OCI-M2 (cell line): ENCODE results near the gene CXorf51A.
"Not testable (repeated sequence)": the region's sequence is repeated elsewhere in the genome, so short reads cannot be mapped to it uniquely, and the experiment has no call there.

ENCODE experiments used
- DNase-seq: peaks from one replicate; lab custom pipeline; 2025; ENCODE audit not compliant: unreplicated experiment; lab: John Stamatoyannopoulos, UW

The CXorf51A gene

DNA sequence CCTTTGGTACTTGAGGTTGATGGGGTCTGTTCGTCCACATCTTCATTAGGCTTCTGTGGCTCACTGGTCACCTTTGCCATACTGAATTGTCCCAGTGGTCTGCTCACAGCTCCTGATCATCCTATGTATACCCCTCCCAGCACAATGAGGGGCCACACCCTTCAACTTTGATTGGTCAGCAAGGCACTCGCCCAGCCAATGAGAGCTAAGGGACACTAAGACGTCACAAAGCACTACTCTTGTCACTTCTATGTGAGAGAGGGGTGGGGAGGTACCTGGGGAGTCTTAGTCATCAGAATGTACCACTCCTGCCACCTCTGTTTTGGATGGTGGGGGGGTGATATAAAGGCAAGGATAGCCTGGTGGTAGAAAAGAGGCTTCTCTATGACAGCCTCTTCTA is at the start of gene CXorf51A:
TSS of gene CXorf51A (minus strand) at position 101 of the 400 bp plus-strand sequence. CDS start at position 80, 21 bp downstream.
- not testable (repeated sequence) for DNase-seq

- no peak for DNase-seq
Measured at GRCh38 chrX:146863566-146863965, 49.0 kb upstream of the CXorf51A start.

GRCh38 chrX:146854281-146854680 is 39.7 kb upstream of the CXorf51A start:
- no peak for DNase-seq

- DNase-seq = no peak
Measured at GRCh38 chrX:146831994-146832393, 17.4 kb upstream of the CXorf51A start.

- DNase-seq = not testable (repeated sequence)
Measured at GRCh38 chrX:146809471-146809870, 5.1 kb downstream of the CXorf51A start, which contains the start of gene CXorf51B. TSS of gene CXorf51B (plus strand) at chrX:146809771. CDS start at chrX:146809792, 21 bp downstream.
